ELR (cell line): ENCODE data around the gene TTC38.
A peak's percentile ranks its signal among the peaks of the same experiment; 100 is the strongest.
"Not testable (repeated sequence)": the region's sequence is repeated elsewhere in the genome, so short reads cannot be mapped to it uniquely, and the experiment has no call there.

Experiments
- DNase-seq: peaks from one replicate; pipeline ENCODE4 v3.0.0-alpha.2; 2015; ENCODE audit warnings: low read depth

TTC38 gene

DNA sequence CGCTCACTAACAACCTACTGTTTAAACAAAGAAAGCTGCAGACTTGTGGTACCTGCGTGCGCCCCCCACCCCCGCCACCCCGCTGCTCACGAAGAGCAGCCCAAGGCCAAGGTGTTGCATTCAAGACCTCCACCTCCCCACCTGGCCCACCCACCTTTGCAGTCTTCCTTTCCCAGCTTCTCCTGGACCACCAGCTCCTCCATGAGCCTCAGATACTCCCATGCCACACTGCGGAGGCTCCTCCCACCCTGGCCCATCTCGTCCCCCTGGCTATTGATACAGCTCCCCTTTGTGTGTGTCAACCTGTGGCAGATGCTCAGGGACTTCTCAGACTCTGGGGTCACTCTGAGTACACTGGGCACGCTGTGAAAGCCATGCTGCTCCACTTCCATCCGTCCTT is 21.6 kb upstream of the TTC38 start:
- DNase-seq: no peak

DNA sequence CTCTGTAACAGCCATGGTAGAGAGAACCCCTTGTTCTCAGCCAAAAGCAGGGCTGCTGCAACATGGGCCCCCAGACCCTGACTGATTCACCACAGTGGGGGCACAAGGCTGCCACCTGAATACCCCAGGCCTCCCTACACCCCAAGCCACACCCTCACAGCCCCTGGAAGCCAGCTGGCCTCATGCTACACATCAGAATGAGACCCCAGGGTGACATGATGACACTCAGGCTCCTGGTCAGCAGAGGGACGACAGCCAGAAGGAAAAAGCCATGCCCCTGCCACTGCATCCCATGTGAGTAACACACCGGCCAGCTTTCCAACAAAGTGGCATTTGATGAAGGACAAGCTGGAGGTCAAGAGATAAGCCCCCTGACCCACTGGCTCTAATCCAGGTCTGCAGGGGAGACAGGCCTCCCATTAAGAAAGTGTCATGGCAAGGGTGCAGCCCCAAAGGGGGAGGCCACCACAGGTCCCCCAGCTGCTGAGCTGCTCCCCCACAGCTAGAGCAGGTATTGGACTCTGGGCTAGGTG is 20.3 kb upstream of the TTC38 start:
- DNase-seq: no peak

GRCh38 chr22:46250035-46250782 is 17.6 kb upstream of the TTC38 start, which contains the start of gene CDPF1:
Gene CDPF1, minus strand, starts transcription at chr22:46250293. Its CDS starts 2,009 bp downstream, at chr22:46248284.
- DNase-seq: peak; percentile 90

DNA sequence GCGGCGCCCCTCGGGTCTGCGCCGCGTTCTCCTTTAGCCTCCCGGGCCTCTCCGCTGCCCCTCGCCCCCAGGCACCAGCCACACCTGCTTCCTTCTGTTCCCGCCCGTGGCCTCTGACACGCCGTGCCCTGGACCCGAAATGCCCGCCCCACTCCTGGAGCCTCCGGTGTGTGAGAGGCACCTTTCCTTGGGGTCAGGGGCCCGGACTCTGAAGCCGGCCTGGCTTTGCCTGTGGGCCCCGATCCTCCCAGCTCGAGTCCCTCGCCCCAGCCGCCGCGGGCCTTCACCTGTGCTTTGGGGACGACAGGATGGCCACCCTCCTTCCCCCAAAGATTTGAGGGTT is 17.1 kb upstream of the TTC38 start:
- DNase-seq: peak; percentile 15

DNA sequence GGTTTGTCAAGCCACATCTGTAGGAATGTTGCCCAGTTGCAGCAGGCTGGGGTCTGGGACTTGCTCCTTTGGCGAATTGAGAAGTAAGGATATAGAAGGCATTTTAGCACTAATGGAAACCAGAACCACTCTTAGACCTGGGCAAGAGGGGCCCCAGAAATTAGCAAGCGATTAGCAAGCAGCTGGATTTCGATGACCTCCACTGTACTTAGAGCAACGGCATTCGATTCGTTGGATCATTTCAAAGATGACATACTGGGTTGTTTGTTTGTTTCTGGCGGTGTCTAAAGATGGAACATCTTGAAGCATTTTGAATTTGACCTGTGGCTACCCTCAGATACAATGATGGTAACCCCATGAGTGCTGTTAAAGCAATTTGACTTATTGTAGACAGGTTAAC is 16.5 kb upstream of the TTC38 start:
- peak; percentile 19 for DNase-seq

GRCh38 chr22:46251816-46252380 is 15.9 kb upstream of the TTC38 start:
- DNase-seq: no peak

DNA sequence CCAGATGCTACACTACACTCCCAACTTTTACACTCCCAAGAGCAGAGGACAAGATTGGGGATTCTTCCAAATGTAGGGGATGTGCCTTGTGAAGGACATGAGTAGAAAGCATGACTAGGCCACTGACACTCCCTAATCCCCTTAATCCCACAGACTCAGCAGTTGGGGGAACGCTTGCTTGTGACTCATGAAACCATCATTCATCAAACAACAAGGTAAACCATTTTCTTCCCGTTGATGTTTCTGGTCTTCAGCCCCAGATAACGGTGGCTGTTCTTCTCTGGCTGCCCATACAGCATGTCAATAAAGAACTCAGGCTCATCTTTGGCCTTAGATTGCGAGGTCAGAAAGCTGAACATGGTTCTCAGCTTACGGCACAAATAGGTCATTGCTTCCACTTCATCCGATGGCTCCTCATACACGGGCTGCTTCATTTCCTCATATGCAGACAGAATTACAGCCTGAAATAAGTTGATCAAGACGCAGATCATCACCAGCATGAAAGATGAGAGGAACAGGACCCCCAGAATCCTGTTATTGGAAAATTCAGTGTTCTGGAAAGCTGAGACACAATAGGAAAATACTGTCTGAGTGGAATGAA is 11.3 kb upstream of the TTC38 start:
- DNase-seq: peak; percentile 74

- DNase-seq: no peak
Measured at GRCh38 chr22:46259374-46259773, 8.4 kb upstream of the TTC38 start.

- DNase-seq: no peak
Measured at GRCh38 chr22:46260038-46260437, 7.8 kb upstream of the TTC38 start.

DNA sequence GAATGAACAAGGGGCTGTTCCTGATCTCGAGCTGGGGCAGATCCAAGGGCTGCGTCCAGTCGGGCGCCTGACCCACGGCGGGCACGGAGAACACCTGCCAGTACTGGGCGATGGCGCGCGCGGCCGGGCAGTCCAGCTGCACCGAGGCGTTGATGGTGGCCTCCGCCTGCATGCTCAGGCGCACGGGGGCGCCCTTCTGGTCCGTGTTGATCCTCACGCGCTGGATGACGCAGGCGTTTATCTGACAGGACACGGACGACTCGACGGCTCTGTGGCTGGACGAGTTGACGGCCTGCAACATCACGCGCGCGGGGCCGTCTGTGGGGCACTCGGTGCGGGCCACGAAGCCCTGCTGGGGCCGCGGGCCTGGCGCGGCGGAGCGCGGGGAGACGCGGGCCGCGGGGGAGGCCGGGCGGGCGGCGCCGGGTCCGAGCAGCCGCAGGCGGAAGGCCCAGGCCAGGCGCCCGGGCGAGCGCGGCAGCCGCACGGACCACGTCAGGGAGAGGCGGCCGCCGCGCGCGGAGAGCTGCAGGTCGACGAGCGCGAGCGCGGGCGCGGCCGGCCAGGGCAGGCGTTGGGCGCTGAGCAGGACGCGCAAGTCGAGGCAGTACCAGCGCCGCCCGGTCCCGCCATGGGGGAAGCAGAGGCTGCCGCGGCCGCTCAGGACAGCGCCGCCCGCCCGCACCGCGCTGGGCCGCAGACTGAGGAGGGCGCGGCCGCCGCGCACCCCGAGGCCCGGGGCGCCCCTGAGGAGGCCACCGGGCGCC is 5.2 kb upstream of the TTC38 start:
- no peak for DNase-seq

GRCh38 chr22:46263216-46263590 is 4.6 kb upstream of the TTC38 start, which contains the start of gene PKDREJ:
Gene PKDREJ, minus strand, starts transcription at chr22:46263343. Its CDS starts 21 bp downstream, at chr22:46263322.
- DNase-seq: no peak

DNA sequence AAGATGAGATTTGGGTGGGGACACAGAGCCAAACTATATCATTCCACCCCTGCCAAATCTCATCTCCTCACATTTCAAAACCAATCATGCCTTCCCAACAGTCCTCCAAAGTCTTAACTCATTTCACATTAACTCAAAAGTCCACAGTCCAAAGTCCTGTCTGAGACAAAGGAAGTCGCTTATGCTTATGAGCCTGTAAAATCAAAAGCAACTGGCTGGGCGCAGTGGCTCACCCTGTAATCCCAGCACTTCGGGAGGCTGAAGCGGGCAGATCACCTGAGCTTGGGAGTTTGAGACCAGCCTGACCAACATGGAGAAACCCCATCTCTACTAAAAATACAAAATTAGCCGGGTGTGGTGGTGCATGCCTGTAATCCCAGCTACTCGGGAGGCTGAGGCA is 3.3 kb upstream of the TTC38 start:
- not testable (repeated sequence) for DNase-seq

- not testable (repeated sequence) for DNase-seq
Measured at GRCh38 chr22:46265627-46266026, 2.2 kb upstream of the TTC38 start.

DNA sequence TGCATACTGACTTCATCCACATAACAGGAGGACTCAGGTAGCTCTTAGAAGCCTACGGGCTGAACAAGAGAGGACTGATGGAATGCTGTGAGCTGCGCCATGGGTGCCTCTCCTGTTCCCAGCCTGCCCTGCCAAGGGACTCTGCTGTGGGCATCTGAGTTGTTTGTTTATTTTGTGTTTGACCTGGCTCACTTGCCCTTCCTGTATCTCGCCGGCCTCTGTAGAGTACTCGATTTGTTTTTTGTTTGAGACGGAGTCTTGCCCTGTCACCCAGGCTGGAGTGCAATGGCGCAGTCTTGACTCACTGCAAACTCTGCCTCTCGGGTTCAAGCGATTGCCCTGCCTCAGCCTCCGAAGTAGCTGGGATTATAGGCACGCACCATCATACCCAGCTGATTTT is 1.8 kb downstream of the TTC38 start:
- DNase-seq: no peak

- DNase-seq: no peak
Measured at GRCh38 chr22:46272196-46272595, 4.4 kb downstream of the TTC38 start.

DNA sequence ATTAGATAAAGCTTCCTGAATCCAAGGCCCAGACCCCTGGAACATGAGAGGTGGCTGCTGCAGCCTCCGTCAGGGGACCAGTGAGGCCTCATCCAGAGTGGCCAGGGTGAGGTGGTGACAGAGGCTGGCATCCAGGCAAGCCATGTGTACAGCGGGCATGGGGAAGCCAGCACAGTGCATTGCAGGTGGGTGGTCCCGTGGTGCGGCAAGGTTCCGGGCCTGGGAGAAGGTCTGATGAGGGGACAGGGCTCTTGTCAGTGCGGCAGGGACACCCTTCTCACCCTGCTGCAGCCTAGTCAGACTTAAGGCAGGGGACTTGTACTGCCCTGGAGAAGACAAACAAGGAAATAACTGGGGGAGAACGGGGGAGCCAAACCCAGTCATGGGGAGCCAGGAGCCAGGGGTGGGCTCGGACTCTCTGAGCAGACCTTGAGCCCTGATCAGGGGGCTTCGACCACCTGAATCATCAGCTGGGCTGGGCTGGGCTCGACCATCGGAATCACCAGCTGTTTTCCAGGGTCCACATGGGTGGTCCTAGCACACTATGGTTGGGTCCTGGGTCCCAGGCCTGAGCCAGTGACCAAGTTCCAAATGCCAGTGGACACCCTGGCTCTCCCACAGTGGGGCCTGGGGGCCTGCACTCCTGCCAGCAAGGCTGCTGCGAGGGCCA is 5.1 kb downstream of the TTC38 start:
- DNase-seq: no peak

- DNase-seq: no peak
Measured at GRCh38 chr22:46273432-46274148, 5.8 kb downstream of the TTC38 start.

DNA sequence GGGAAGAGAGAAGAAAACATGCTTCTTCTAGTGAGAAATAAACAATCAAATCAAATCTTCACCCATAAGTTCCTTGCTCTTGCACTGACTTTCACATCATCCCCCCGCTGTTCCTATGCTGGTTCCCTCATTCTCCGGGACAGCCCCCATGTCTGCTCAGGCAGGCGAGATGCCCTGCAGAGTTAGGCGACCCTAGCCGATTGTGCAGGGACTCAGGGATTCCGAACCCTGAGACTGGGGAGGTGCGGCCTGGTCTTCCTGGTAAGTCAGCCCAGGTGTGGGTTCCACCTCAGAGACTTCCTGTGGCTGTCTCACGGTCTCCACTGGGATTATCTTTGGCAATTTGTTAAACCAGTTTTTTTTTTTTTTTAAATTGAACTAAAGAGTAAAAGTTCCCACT is 6.6 kb downstream of the TTC38 start:
- DNase-seq: no peak

DNA sequence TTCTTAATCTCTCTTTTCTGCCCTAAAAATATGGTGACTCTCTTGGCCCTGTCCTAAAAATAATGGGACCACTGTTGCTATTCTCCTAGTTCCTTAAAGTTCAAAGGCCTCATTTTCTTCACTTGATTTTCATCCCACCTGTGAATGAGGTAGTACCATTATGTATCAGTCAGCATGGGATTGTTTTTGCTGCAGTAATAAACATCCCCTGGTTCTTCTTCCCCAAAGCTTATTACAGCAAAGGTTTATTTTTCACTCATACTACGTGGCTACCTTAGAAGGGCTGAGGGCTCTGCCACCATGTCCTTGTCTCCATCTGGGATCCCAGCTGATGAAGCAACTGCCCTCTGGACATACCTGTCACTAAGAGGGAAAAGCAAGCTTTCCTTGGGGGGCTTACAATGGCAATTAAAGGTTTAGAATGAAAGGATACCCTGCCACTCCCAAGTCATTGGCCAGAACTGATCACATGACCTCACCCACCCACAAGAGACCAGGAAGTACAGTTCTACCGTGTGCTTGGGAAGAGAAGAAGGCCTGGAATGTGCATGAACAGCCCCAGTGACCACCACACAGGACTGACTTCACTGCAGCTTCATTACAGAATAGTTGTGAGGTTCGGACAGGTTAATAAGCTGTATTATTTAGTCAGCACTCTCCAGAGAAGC is 7.8 kb downstream of the TTC38 start:
- no peak for DNase-seq

- no peak for DNase-seq
Measured at GRCh38 chr22:46276563-46276962, 8.8 kb downstream of the TTC38 start.
